HL-60 (cell line): ENCODE results near the gene CEP72.

Experiments
- DNase-seq, 2 experiments: peaks; one replicate each; pipeline ENCODE4 v3.0.0-alpha.2; 2010 to 2020; ENCODE audit warnings: low read depth in 1 of 2, low spot score in 1 of 2
- H3K27ac ChIP-seq: fragments of 250-450 bp; sonication (Bioruptor Pico); replicated peaks from 2 replicates; pipeline ENCODE4 v1.5.1; 2020; ENCODE audit warnings: mild to moderate bottlenecking, moderate library complexity
- H3K27me3 ChIP-seq: fragments of 250-450 bp; sonication (Bioruptor Pico); 2 replicates; pipeline ENCODE4 v1.5.1; 2021; ENCODE audit warnings: mild to moderate bottlenecking, moderate library complexity; ENCODE audit not compliant: insufficient read depth, poor library complexity, severe bottlenecking
- H3K4me3 ChIP-seq: replicated peaks from 2 replicates; pipeline ENCODE4 v1.5.1; 2011; ENCODE audit warnings: mild to moderate bottlenecking, control low read depth, low read length; ENCODE audit not compliant: insufficient read depth
- GABPA ChIP-seq: IDR thresholded peaks from 2 replicates; pipeline ENCODE4 v1.6.1; 2012; ENCODE audit warnings: low read depth
- POLR2AphosphoS5 ChIP-seq: IDR thresholded peaks from 2 replicates; pipeline ENCODE4 v1.6.1; 2012; ENCODE audit warnings: low read depth
- SPI1 ChIP-seq: IDR thresholded peaks from 2 replicates; pipeline ENCODE4 v1.6.1; 2012; ENCODE audit warnings: low read depth, mild to moderate bottlenecking, borderline replicate concordance
- TF ChIP-seq, protein P1 (sequence below): IDR thresholded peaks from one replicate; pipeline ENCODE4 v1.5.1; 2011; ENCODE audit warnings: low read length, control low read depth, inconsistent platforms; ENCODE audit not compliant: insufficient read depth
- TF ChIP-seq, protein P2 (sequence below): IDR thresholded peaks from 2 replicates; pipeline ENCODE4 v1.6.1; 2012; ENCODE audit warnings: low read depth; ENCODE audit not compliant: insufficient replicate concordance

CEP72 gene

DNA sequence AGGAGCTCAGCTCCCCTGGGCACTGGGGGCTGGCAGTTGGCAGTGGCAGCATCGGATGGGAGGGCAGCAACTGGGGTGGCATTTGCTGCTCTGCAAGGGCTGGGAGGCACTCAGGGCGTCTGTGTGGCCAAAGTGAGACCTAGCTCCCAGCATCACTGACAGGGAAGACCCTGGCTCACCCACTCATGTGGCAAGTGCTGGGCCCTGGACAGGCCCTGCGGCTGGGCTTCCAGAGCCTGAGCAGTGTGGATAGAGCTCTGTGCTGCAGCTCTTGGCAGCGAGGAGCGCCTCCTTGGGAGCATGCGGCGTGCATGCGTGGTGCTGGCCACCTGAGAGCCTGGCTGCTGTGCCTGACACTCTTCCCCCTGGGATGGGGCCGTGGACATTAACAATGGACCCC lies 10.2 kb downstream of the CEP72 start:
- DNase-seq: no peak
- Histone ChIP-seq H3K27me3 (no peaks in the 10 kb centered on the region), H3K27ac (no peak overlapping the region), H3K4me3 (no peak overlapping the region)
- TF ChIP-seq GABPA: no peak

DNA sequence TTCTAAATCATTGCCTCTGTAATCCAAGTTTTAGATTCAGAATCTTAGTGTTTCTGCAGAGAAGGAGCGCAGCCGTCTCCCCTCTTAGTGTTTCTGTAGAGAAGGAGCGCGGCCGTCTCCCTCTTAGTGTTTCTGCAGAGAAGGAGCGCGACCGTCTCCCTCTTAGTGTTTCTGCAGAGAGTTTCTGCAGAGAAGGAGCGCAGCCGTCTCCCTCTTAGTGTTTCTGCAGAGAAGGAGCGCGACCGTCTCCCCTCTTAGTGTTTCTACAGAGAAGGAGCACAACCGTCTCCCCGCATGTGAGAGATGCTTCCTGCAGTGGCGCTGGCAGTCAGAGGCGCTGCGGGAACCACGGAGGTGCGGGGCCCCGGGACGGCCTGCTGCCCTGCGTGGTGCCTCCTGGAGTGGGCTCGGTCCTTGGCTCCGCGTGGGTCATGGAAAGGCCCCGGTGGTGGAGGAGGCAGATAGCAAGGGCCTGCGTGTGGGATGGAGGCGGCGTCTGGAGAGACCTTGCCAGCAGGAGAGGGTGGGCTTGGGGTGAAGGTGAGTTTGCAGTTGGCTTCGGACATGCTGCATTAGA lies 10.9 kb downstream of the CEP72 start:
- Histone ChIP-seq H3K4me3 (no peak overlapping the region), H3K27ac (no peak overlapping the region), H3K27me3 (no peaks in the 10 kb centered on the region)
- TF ChIP-seq POLR2AphosphoS5 (no peak), GABPA (no peak), SPI1 (no peak)
- TF ChIP-seq, protein P1, sequence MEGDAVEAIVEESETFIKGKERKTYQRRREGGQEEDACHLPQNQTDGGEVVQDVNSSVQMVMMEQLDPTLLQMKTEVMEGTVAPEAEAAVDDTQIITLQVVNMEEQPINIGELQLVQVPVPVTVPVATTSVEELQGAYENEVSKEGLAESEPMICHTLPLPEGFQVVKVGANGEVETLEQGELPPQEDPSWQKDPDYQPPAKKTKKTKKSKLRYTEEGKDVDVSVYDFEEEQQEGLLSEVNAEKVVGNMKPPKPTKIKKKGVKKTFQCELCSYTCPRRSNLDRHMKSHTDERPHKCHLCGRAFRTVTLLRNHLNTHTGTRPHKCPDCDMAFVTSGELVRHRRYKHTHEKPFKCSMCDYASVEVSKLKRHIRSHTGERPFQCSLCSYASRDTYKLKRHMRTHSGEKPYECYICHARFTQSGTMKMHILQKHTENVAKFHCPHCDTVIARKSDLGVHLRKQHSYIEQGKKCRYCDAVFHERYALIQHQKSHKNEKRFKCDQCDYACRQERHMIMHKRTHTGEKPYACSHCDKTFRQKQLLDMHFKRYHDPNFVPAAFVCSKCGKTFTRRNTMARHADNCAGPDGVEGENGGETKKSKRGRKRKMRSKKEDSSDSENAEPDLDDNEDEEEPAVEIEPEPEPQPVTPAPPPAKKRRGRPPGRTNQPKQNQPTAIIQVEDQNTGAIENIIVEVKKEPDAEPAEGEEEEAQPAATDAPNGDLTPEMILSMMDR: no peak
- TF ChIP-seq, protein P2, sequence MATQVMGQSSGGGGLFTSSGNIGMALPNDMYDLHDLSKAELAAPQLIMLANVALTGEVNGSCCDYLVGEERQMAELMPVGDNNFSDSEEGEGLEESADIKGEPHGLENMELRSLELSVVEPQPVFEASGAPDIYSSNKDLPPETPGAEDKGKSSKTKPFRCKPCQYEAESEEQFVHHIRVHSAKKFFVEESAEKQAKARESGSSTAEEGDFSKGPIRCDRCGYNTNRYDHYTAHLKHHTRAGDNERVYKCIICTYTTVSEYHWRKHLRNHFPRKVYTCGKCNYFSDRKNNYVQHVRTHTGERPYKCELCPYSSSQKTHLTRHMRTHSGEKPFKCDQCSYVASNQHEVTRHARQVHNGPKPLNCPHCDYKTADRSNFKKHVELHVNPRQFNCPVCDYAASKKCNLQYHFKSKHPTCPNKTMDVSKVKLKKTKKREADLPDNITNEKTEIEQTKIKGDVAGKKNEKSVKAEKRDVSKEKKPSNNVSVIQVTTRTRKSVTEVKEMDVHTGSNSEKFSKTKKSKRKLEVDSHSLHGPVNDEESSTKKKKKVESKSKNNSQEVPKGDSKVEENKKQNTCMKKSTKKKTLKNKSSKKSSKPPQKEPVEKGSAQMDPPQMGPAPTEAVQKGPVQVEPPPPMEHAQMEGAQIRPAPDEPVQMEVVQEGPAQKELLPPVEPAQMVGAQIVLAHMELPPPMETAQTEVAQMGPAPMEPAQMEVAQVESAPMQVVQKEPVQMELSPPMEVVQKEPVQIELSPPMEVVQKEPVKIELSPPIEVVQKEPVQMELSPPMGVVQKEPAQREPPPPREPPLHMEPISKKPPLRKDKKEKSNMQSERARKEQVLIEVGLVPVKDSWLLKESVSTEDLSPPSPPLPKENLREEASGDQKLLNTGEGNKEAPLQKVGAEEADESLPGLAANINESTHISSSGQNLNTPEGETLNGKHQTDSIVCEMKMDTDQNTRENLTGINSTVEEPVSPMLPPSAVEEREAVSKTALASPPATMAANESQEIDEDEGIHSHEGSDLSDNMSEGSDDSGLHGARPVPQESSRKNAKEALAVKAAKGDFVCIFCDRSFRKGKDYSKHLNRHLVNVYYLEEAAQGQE: no peak
- no peak for DNase-seq

DNA sequence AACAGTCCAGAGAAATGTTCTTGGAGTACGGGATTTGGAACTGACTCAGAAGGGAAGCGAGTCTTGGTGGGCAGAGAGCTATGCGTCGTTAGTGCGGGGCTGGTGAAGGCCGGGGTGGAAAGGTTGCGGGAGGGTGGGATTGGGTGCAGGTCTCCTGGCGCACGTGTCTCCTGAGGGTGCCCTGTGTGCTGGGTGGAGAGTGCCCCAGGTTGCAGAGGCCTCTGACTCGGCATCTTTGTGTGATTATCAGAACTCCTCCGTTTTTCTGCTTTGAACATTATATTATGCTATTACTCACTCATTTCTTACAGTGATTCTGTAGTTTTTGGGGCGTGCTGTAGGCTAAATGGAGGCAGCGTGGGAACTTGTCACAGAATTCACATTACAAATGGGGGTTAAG lies 11.4 kb downstream of the CEP72 start:
- H3K27ac ChIP-seq: no peak overlapping the region
- H3K27me3 ChIP-seq: no peaks in the 10 kb centered on the region
- no peak overlapping the region for H3K4me3 ChIP-seq
- no peak for DNase-seq
- TF ChIP-seq, protein P1: no peak
- TF ChIP-seq GABPA: no peak
- TF ChIP-seq, protein P2: no peak
- no peak for TF ChIP-seq POLR2AphosphoS5

DNA sequence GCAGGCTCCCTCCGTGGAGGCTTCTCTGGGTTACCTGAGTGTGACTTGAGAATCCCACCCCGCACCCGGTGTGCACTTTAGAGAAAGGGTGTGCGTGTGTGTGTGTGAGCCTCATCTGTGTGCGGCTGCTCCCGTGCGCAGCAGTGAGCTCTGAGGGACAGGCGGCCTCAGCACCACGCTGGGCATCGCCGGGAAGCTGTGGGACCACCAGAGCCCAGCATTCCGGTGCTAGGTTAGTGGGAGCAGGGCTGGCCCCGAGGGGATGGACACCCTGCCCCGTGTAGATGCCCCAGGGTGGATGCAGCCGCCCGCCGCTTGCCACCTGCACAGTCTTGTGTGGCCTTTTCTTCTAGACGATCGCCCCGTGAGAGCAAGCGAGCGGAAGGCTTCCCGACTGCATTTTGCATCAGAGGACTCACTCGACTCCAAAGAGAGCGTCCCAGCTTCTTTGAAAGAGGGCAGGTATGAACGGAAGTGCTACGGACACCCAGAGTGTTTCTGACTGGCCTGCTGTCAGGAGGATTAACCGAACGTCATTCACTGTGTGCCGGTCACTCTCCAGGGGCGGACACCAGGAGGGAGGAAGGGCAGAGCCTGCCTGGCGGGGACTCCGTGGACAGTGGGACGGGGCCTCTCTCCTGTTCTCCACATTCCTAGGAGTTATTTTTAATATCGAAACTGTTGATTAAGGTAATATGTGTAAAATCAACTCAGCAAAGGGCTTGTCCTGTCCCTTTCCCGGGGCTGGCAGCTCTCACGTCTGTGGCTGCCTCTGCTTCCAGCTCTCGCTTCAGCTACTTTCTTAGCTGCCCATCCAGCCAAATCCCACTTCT lies 12.2 kb downstream of the CEP72 start:
- TF ChIP-seq, protein P2: no peak
- TF ChIP-seq SPI1: no peak
- TF ChIP-seq POLR2AphosphoS5: no peak
- no peak for TF ChIP-seq GABPA
- TF ChIP-seq, protein P1: no peak
- no peak overlapping the region for H3K27ac ChIP-seq
- H3K4me3 ChIP-seq: no peak overlapping the region
- H3K27me3 ChIP-seq: no peaks in the 10 kb centered on the region
- no peak for DNase-seq
